ENCODE measurements around the gene GPR176.
"Not testable (repeated sequence)": the region's sequence is repeated elsewhere in the genome, so short reads cannot be mapped to it uniquely, and the experiment has no call there.

Gene GPR176

GRCh38 chr15:39935241-39935640 lies 15.2 kb upstream of the GPR176 start:
- DNase-seq: no peak

DNA sequence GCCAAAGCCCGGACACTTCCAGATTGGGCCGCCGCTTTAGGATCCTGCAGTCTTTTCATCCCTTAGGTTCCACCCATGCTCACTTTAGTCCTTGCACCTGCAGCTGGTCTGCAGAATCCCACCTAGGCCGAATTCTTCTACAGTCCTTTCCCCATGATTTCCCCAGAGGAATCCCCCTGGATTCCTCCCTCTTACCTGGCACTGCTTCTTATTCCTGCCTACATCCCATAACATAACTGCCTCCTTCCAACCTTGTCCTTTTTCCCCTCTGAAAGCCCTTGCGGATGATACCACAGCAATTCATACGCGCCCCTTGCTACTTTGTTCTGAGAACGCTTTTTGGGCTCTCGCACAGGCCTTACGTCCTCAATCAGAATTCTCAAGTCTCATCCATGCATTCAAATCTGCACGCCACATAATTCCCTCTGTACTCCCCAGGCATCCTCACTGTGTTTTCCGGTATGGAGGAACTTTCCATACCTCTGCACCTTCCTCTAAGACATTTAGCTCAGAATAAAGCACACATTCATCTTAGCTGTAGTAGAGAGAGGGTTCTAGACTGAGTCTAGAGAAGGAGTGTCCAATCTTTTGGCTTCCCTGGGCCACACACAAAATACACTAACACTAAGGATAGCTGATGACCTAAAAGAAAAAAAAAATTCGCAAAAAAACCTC lies 14.5 kb upstream of the GPR176 start:
- no peak for DNase-seq

GRCh38 chr15:39931615-39932014 lies 11.5 kb upstream of the GPR176 start:
- no peak for DNase-seq

GRCh38 chr15:39926526-39926925 lies 6.5 kb upstream of the GPR176 start:
- no peak for DNase-seq

- no peak for DNase-seq
These were observed 5.2 kb upstream of the GPR176 start for GRCh38 chr15:39925112-39925842.

DNA sequence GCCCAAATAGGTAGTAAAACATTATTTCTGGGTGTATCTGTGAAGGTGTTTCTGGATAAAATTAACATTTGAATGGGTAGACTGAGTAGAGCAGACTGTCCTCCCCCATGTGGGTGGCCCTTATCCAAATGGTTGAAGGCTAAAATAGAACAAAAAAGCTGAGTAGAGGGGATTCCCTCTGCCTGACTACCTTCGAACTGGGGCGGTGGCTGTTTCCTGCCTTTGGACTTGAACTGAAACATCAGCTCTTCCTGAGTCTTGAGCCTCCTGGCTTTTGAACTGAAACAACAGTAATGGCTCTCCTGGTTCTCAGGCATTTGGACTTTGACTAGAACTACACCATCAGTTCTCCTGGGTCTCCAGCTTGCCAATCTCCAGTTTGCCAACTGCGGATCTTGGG lies 4.4 kb upstream of the GPR176 start:
- no peak for DNase-seq

DNA sequence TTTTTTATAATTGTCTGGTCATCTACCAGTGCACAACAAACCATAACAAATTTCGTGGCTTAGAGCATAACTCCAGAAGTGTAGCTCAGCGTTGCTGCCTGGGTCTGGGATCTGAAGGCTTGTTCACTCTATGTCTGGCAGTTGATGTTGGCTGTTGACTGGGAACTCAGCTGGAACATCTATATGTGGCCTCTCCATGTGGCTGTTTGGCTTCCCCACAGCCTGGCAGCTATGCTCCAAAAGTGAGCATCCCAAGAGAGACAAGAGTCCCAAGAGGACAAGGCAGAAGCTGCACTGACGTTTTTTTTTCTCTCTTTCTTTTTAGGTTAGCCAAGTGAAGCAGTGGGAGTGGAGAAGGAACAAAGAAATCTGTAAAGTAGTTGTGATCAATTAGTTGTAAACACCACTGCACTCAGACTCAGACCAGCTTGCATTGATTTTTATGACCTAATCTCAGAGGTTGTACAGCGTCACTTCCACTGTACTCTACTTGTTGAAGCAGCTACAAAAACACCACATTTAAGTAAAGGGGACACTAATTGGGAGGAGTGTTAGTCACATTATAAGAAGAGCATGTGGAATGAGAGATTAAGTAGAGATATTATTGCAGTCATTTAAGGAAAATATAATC lies 2.5 kb upstream of the GPR176 start:
- no peak for DNase-seq

DNA sequence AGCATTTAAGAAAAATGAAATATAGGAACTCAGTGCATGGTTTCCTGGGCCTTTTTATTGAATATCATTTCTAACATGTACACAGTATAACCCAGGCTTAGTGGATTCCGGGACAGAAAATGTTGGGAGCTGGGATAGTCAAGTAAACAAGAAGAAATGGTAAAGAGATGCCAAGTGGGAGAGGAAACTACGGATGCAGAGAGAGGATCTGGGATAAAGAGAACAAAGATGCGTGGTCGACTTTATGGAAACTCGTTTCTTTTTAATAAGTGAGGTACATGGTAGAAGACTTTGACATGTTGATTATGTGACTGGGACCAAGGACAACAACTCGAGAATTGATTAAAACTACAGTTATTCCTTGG lies 1.2 kb upstream of the GPR176 start:
- DNase-seq: no peak

GRCh38 chr15:39920510-39921273 lies 626 bp upstream of the GPR176 start:
- DNase-seq: peak; percentile 86

- no peak for DNase-seq
These were observed 687 bp downstream of the GPR176 start for GRCh38 chr15:39919411-39919747.

- no peak for DNase-seq
These were observed 1.2 kb downstream of the GPR176 start for GRCh38 chr15:39918688-39919385.

- no peak for DNase-seq
These were observed 5.1 kb downstream of the GPR176 start for GRCh38 chr15:39914977-39915376.

GRCh38 chr15:39909007-39909406 lies 11.1 kb downstream of the GPR176 start:
- no peak for DNase-seq

- DNase-seq: no peak
These were observed 11.9 kb downstream of the GPR176 start for GRCh38 chr15:39908186-39908585.

- no peak for DNase-seq
These were observed 12.8 kb downstream of the GPR176 start for GRCh38 chr15:39907216-39907615.

- no peak for DNase-seq
These were observed 16.0 kb downstream of the GPR176 start for GRCh38 chr15:39904115-39904514.

DNA sequence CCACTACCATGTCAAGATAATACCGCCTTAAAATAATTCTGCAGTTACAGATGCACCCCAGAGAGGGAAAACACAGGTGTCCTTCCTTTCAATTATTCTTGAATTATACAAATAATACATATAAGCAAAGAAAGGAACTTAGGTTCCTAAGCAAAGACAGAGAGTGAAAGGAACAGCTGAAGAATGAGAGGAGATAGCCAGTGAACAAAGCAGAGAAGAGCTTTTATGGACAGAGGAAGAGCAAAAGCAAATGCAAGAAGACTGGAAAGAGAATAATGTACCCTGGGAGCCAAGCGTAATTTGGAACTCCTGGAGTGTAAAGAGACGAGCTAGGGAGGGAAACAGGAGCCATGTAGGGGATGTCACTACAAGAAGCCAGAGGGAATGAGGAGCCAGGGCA lies 21.7 kb downstream of the GPR176 start:
- no peak for DNase-seq

- no peak for DNase-seq
These were observed 23.2 kb downstream of the GPR176 start for GRCh38 chr15:39896846-39897245.

DNA sequence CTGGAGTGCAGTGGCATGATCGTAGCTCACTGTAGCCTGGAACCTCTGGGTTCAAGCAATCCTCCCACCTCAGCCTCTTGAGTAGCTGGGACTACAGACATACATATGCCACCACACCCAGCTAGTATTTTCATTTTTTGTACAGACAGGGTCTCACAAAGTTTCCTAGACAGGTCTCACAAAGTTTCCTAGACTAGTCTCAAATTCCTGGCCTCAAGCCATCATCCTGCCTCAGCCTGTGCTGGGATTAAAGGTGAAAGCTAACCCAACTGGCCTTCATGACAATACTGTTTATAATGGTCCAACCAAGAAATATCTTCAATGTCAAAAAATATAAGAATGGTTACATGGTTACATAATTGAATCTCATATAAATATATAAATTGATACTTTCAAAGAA lies 24.0 kb downstream of the GPR176 start:
- DNase-seq: no peak

DNA sequence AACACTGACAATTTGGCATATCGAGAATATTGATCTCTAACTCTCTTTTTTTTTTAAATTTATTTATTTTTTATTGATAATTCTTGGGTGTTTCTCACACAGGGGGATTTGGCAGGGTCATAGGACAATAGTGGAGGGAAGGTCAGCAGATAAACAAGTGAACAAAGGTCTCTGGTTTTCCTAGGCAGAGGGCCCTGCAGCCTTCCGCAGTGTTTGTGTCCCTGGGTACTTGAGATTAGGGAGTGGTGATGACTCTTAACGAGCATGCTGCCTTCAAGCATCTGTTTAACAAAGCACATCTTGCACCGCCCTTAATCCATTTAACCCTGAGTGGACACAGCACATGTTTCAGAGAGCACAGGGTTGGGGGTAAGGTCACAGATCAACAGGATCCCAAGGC lies 27.0 kb downstream of the GPR176 start:
- DNase-seq: not testable (repeated sequence)

DNA sequence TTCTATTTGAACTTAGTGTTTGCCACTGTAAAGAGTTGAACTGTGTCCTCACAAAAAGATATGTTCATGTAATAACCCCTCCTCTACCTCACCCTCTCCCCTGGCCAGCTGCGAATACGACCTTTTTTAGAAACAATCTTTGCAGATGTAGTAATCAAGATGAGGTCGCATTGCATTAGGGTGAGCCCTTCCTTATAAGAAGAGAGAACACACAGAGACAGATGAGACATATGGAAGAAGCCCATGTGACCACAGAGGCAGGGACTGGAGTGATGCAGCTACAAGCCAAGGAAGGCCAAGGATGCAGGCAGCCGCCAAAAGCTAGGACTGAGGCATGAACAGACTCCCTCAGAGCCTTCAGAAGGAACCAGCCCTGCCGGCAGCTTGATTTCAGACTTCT lies 27.6 kb downstream of the GPR176 start:
- DNase-seq: no peak

DNA sequence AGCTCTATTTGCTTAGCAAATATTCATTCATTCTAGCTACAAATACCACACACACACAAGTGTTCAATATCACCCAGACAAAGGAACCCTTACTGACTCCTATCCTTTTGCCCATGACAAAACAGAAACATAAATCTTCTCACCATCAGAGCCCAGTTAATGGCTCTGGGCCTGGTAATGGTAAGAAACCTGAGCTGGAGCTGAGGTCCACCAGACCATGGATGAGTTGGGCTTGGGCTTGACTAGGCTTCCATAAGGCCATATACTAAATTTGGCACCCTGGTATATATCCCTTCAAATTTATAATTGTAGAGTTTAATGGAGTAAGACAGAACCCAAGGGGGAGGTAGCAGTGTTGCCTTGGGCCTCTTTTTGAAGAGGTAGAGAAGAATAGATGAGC lies 29.4 kb downstream of the GPR176 start:
- DNase-seq: no peak

GRCh38 chr15:39889601-39890000 lies 30.5 kb downstream of the GPR176 start:
- no peak for DNase-seq
